GM12872 (cell line): ENCODE measurements around the gene ZNF488.

Experiments used
- CTCF ChIP-seq: IDR thresholded peaks from 3 replicates; pipeline ENCODE4 v1.5.1; 2011; ENCODE audit warnings: low read depth, mild to moderate bottlenecking, low read length, moderate library complexity; ENCODE audit not compliant: insufficient read depth

ZNF488 gene

GRCh38 chr10:47379445-47379785 lies 4.7 kb downstream of the ZNF488 start:
- TF ChIP-seq CTCF = no peak

DNA sequence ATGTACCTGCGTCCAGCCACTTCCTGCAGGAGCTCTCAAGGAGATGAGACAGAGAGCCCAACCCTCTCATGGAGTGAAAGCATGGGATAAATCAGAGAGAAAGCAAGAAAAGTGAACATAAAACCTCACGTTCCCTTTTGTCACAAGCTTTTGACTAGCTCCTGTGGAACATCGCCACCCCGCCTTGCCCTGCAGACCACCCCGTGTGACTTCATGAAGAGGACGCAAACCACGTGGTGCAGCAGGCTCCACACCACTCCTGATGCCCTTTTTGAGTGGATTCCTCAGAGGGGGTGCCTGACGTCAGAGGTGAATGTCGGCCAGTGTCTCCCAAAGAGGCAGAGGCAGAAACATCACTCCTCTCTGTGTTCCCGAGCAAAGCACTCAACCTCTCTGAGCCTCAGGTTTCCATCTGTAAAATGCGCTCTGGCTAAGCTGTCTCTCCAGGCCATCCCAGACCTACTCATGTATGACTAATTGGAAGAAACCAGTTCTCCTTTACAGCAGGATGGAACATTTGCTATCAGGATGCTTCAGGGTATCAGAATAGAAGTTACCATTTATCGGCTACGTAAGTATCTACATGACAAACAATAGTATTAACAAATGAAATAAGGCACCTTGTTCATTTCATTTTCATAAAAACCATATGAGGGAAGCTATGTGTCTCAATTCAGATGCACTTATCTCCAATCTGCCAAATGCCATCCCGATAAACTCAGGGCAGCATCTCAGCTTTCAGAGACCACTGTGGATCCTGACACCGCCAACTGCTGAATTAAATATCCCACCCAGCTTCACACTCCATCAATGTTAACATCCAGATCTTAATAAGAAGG lies 5.3 kb downstream of the ZNF488 start:
- TF ChIP-seq CTCF = no peak

GRCh38 chr10:47378183-47378510 lies 5.9 kb downstream of the ZNF488 start:
- no peak for TF ChIP-seq CTCF

DNA sequence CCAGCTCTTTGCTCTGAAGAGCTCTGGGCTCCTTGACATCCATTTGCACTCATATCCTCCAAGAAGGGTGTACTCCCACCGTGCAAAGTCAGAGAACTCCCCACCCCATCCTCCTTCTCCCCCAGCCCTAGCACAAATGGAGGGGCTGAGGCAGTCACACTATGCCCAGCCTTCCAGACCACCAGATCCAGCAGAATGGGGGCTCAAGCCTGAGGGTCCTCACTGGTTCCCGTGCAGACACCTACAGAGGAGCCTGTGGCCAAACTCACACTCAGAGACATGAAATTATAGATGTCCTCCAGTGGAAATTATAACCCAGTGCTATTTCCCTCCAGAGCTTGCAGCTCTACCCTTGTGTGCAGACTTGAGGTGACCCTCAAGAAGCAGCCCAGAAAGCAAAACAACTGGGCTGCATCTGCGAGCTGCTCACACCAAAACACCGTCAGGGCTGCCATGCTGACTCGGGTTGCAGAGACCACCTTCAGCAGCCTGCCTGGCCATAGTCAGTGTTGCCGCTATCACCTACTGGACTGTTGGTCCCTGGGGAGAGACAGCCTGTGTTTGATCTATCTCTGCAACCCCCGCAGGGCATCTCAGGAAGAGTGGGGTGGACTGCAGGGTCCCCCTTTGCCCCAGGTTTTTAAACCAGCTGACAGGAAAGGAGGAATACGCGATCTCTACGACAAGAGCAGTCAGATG lies 7.4 kb downstream of the ZNF488 start:
- TF ChIP-seq CTCF = no peak

- no peak for TF ChIP-seq CTCF
These were observed 9.2 kb downstream of the ZNF488 start for GRCh38 chr10:47374611-47375536.

DNA sequence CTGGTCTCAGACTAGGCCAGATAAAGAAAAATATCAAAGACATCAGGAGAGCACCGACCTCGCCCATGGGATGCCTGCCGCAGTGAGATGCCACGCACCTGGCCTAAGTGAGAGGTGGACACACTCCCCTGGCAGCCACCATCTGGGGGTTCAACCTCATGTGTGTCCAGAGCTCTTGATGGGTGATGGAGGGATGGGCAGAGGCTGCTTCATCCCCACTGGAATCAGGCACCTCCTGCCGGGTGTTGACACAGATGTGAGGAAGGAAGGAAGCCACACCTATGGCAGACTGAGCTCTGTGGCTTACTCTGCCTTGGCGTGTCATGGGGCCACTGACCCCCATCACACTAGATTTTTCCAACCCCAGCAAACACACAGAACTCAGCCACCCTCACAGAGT lies 11.4 kb downstream of the ZNF488 start:
- TF ChIP-seq CTCF = no peak

GRCh38 chr10:47371629-47372485 lies 12.2 kb downstream of the ZNF488 start:
- TF ChIP-seq CTCF = no peak
